Measurements from ENCODE around the gene DCAF5.
"Not testable (repeated sequence)": the region's sequence is repeated elsewhere in the genome, so short reads cannot be mapped to it uniquely, and the experiment has no call there.

Gene DCAF5

DNA sequence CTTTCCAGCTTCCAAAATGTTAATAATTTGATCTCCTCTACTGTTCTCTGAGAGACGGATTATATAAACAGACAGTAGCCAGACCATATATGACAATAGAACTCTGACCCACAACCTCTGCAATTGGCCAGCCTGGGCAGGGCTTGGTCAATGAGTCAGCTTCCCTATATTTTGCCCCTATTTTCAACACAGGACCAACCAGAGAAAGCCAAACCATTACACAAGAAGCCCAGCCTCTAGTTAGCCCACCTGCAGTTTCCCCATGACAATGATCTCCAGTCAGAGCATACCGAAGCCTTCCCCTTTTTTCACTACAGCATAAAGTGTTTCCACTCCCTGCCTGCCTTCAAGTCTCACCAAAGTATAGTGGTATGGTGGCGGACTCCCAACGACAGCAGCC lies 30.8 kb upstream of the DCAF5 start:
- DNase-seq (ENCODE audit: low spot score), result no peak
- TF ChIP-seq, protein P1, sequence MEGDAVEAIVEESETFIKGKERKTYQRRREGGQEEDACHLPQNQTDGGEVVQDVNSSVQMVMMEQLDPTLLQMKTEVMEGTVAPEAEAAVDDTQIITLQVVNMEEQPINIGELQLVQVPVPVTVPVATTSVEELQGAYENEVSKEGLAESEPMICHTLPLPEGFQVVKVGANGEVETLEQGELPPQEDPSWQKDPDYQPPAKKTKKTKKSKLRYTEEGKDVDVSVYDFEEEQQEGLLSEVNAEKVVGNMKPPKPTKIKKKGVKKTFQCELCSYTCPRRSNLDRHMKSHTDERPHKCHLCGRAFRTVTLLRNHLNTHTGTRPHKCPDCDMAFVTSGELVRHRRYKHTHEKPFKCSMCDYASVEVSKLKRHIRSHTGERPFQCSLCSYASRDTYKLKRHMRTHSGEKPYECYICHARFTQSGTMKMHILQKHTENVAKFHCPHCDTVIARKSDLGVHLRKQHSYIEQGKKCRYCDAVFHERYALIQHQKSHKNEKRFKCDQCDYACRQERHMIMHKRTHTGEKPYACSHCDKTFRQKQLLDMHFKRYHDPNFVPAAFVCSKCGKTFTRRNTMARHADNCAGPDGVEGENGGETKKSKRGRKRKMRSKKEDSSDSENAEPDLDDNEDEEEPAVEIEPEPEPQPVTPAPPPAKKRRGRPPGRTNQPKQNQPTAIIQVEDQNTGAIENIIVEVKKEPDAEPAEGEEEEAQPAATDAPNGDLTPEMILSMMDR (IDR thresholded peaks at IDR 0.05), result no peak
- Histone ChIP-seq H3K27ac (no peak overlapping the region), H3K4me3 (no peak overlapping the region)

DNA sequence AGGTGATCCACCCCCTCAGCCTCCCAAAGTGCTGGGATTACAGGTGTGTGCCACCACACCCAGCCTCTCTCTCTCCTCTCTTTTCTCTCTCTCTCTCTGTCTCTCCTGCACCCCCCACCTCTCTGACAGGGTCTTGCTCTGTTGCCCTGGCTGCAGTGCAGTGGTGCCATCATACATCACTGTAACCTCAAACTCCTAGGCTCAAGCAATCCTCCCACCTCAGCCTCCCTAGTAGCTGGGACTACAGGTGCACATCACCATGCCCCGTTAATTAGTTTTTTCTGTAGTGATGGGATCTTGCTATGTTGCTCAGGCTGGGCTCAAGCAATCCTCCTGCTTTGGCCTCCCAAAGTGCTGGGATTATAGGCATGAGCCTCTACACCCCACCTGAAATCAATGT lies 29.7 kb upstream of the DCAF5 start:
- H3K4me3 ChIP-seq; DNase-seq (ENCODE audit: low spot score); H3K27ac ChIP-seq: not testable (repeated sequence)

DNA sequence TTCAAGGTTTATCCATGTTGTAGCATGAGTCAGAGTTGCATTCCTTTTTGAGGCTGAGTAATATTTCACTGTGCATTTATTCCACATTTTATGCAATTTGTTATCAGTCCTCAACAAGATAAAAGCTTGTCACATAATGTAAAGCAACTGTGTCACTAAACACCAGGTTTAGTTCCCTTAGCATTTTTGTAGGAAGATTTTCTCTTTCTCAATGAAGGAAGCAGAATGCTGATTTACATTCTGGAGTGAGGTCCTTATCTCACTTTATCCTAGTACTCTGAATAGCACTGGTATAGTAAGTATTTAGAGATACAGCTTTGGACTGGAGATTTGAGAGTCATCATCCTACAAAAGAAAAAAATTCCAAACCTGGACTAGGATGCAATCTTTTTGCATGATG lies 28.6 kb upstream of the DCAF5 start:
- TF ChIP-seq, protein P1 (IDR thresholded peaks at IDR 0.05), result no peak
- no peak for DNase-seq (ENCODE audit: low spot score)
- no peak overlapping the region for H3K27ac ChIP-seq
- no peak overlapping the region for H3K4me3 ChIP-seq

DNA sequence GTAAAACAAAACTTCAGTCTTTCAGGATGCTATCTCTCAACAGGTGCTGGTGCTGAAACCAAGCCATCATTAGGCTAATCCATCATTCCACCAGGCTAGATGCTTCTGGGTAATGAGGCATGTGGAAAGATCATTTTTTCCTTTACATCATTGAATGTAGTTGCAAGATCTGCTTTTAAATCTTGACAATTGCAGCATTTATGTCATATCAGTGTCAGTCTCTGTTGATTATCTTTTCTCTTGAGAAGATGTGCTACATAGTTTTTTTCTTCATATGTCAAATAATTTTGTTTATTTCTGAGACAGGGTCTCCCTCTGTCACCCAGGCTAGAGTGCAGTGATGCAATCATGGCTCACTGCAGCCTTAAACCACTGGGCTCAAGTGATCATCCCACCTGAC lies 22.2 kb upstream of the DCAF5 start:
- H3K4me3 ChIP-seq, result no peak overlapping the region
- H3K27ac ChIP-seq, result no peak overlapping the region
- DNase-seq (ENCODE audit: low spot score), result no peak
- TF ChIP-seq, protein P1 (IDR thresholded peaks at IDR 0.05), result no peak

DNA sequence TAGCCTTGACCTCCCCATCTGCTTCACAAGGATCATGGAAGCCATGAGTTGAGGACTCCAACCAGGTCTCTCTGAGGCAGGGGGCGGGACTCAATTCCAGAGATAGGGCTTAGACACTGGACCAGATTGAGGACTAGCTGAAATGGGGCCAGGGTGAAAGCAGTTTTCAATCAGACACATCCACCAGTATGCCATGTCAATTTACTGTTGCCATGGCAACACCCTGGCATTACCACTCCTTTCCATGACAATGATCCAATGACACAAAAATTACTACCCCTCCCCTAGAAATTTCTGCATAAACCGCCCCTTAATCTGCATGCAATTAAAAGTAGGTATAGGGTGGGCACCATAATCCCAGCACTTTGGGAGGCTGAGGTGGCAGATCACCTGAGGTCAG lies 18.6 kb upstream of the DCAF5 start:
- no peak overlapping the region for H3K4me3 ChIP-seq
- TF ChIP-seq, protein P1 (IDR thresholded peaks at IDR 0.05), result no peak
- no peak overlapping the region for H3K27ac ChIP-seq
- DNase-seq (ENCODE audit: low spot score), result no peak

DNA sequence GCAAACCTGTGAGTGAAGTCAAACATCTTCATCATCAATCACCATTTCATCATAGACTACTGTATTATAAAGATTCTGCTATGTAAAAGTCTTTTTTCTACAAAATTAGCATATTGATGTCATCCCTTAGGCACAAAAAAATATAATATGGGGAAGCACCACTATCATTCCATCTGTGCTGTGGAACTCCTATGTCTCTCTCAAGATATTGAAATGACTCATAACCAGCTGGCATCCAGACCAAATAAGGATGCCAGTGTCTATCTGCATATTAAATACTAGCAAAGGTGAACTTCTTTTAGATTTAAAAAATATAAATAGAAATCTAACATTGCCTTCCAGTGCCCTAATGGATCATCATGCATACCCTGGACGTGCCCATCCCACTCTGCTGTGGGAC lies 17.9 kb upstream of the DCAF5 start:
- DNase-seq (ENCODE audit: low spot score), result no peak
- Histone ChIP-seq H3K4me3 (no peak overlapping the region), H3K27ac (no peak overlapping the region)
- TF ChIP-seq, protein P1 (IDR thresholded peaks at IDR 0.05), result no peak

DNA sequence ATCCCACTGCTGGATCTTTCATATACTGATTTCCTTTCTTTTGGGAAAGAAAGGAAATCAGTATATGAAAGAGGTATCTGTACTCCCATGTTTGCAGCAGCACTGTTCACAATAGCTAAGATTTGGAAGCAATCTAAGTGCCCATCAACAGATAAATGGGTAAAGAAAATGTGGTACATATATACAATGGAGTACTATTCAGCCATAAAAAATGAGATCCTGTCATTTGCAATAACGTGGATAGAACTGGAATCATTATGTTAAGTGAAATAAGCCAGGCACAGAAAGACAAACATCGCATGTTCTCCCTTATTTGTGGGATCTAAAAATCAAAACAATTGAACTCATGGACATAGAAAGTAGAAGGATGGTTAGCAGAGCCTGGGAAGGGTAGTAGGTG lies 12.9 kb upstream of the DCAF5 start:
- H3K4me3 ChIP-seq; DNase-seq (ENCODE audit: low spot score); H3K27ac ChIP-seq: not testable (repeated sequence)

DNA sequence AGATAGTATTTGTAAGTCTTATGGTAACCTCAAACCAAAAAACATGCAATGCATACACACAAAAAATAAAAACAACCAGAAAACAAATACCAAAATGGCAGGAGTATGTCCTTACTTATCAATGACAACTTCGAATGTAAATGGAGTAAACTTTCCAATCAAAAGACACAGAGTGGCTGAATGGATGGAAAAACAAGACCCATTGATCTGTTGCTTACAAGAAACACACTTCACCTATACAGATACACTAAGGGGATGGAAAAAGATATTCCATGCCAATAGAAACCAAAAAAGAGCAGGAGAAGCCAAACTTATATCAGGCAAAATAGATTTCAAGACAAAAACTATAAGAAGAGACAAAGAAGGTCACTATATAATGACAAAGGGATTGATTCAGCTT lies 8.7 kb upstream of the DCAF5 start:
- Histone ChIP-seq H3K27ac (no peak overlapping the region), H3K4me3 (no peak overlapping the region)
- TF ChIP-seq, protein P1 (IDR thresholded peaks at IDR 0.05), result no peak
- DNase-seq (ENCODE audit: low spot score), result no peak

Measured in coronary artery (tissue), 2 donors.